H1 (cell line): Measurements from ENCODE around the gene RGPD3. TPM values are rescaled to one million over a fixed set of nuclear protein-coding genes. Genes with fewer than 3 reads are reported as not detected.
"Not testable (repeated sequence)": the region's sequence is repeated elsewhere in the genome, so short reads cannot be mapped to it uniquely, and the experiment has no call there.

Experiments used
- CTCF ChIA-PET: fragments of 300-600 bp; sonication (Branson Sonifier 250); formaldehyde crosslinking; loops from one replicate; lab custom pipeline; 2021; ENCODE audit not compliant: partially characterized antibody; lab: Charles Lee
- POLR2A ChIA-PET: fragments of 300-600 bp; sonication (Branson Sonifier 250); formaldehyde crosslinking; loops from one replicate; lab custom pipeline; 2021; ENCODE audit warnings: inconsistent platforms; ENCODE audit not compliant: partially characterized antibody; lab: Charles Lee
- DNase-seq, 2 experiments: peaks; one replicate each; pipeline versions ENCODE4 v3.0.0 to v3.0.0-alpha.2; 2010 to 2022; ENCODE audit warnings: low spot score in 2 of 2, low read depth in 1 of 2, mixed read lengths in 1 of 2
- FAIRE-seq: peaks from 2 replicates; lab custom pipeline; 2011; peaks lifted over from hg19 to GRCh38; lab: Jason Lieb, UNC
- H2AFZ ChIP-seq: 2 replicates; pipeline ENCODE4 v1.8.1; 2012; ENCODE audit warnings: low read length, inconsistent platforms
- H2AK5ac ChIP-seq: 2 replicates; pipeline ENCODE4 v1.6.1; 2013; ENCODE audit warnings: low read depth, low read length
- H2BK120ac ChIP-seq: replicated peaks from 2 replicates; pipeline ENCODE3; 2013; ENCODE audit warnings: low read depth, low read length, inconsistent platforms
- H2BK12ac ChIP-seq: 2 replicates; pipeline ENCODE4 v1.6.1; 2013; ENCODE audit warnings: low read depth, low read length
- H2BK15ac ChIP-seq: 2 replicates; pipeline ENCODE4 v1.6.1; 2013; ENCODE audit warnings: low read length
- H2BK20ac ChIP-seq: 2 replicates; pipeline ENCODE4 v1.6.1; 2013; ENCODE audit warnings: low read length
- H2BK5ac ChIP-seq: 2 replicates; pipeline ENCODE4 v1.6.1; 2013; ENCODE audit warnings: low read depth, low read length
- H3K14ac ChIP-seq: 2 replicates; pipeline ENCODE4 v1.6.1; 2013; ENCODE audit warnings: inconsistent platforms; ENCODE audit not compliant: insufficient read length
- H3K18ac ChIP-seq: 2 replicates; pipeline ENCODE4 v1.6.1; 2013; ENCODE audit warnings: low read length; ENCODE audit errors: extremely low read depth
- H3K23ac ChIP-seq: 2 replicates; pipeline ENCODE4 v1.6.1; 2013; ENCODE audit warnings: inconsistent platforms; ENCODE audit not compliant: insufficient read length
- H3K23me2 ChIP-seq: 2 replicates; pipeline ENCODE4 v1.6.1; 2013; ENCODE audit warnings: low read depth, low read length
- H3K27ac ChIP-seq: 2 replicates; pipeline ENCODE4 v1.6.1; 2011; ENCODE audit warnings: low read depth, low read length, inconsistent platforms
- H3K27me3 ChIP-seq, 4 experiments: replicated peaks in 1 of 4; 1 replicate in 1 of 4; 2 replicates in 3 of 4; pipeline versions ENCODE4 v1.6.1 to v1.8.1; 2011 to 2013; ENCODE audit warnings: low read length in 3 of 4, mild to moderate bottlenecking in 3 of 4, inconsistent platforms in 2 of 4, mixed read lengths in 2 of 4, moderate library complexity in 1 of 4; ENCODE audit not compliant: control insufficient read depth in 3 of 4, insufficient read depth in 3 of 4; ENCODE audit errors: extremely low read depth in 1 of 4
- H3K36me3 ChIP-seq, 4 experiments: 2 replicates each; pipeline versions ENCODE4 v1.6.1 to v1.8.1; 2011 to 2013; ENCODE audit warnings: mild to moderate bottlenecking in 4 of 4, low read length in 3 of 4, moderate library complexity in 2 of 4, control low read depth in 1 of 4, inconsistent platforms in 1 of 4; ENCODE audit not compliant: insufficient read depth in 4 of 4, control insufficient read depth in 2 of 4
- H3K4ac ChIP-seq: replicated peaks from 2 replicates; pipeline ENCODE3; 2013; ENCODE audit warnings: low read length, low read depth, mixed read lengths, inconsistent platforms; ENCODE audit not compliant: insufficient read length
- H3K4me1 ChIP-seq, 4 experiments: replicated peaks in 1 of 4; 1 replicate in 1 of 4; 2 replicates in 3 of 4; pipeline versions ENCODE4 v1.6.1 to v1.8.1; 2011 to 2013; ENCODE audit warnings: low read length in 3 of 4, inconsistent platforms in 2 of 4, mixed read lengths in 1 of 4; ENCODE audit not compliant: insufficient read depth in 4 of 4, control insufficient read depth in 3 of 4
- H3K4me2 ChIP-seq, 2 experiments: 2 replicates each; pipeline versions ENCODE4 v1.6.1 to v1.8.1; 2011 to 2013; ENCODE audit warnings: low read depth in 2 of 2, low read length in 2 of 2, control low read depth in 1 of 2, inconsistent platforms in 1 of 2, mild to moderate bottlenecking in 1 of 2; ENCODE audit not compliant: insufficient read depth in 1 of 2
- H3K4me3 ChIP-seq, 4 experiments: fragments of 200-600, 300-600 bp in 1 of 4; sonication (generic), shearing (Covaris generic), sonication (Bioruptor Twin) in 1 of 4; 2 replicates each; pipeline versions ENCODE4 v1.5.1 to v1.8.1; 2011 to 2016; ENCODE audit warnings: low read length in 4 of 4, low read depth in 3 of 4, control low read depth in 2 of 4, inconsistent platforms in 2 of 4, mild to moderate bottlenecking in 2 of 4, mixed read lengths in 1 of 4, moderate library complexity in 1 of 4; ENCODE audit not compliant: insufficient read depth in 2 of 4; ENCODE audit errors: extremely low read depth in 1 of 4
- H3K56ac ChIP-seq: replicated peaks from 2 replicates; pipeline ENCODE3; 2013; ENCODE audit warnings: low read depth, mild to moderate bottlenecking, mixed read lengths, low read length, inconsistent platforms; ENCODE audit not compliant: insufficient read length
- H3K79me1 ChIP-seq: 2 replicates; pipeline ENCODE4 v1.6.1; 2013; ENCODE audit warnings: low read depth, low read length, control low read depth
- H3K79me2 ChIP-seq, 2 experiments: 2 replicates each; pipeline versions ENCODE4 v1.6.1 to v1.8.1; 2012 to 2013; ENCODE audit warnings: low read length in 2 of 2, mild to moderate bottlenecking in 2 of 2, inconsistent platforms in 1 of 2; ENCODE audit not compliant: insufficient read depth in 2 of 2, control insufficient read depth in 1 of 2
- H3K9ac ChIP-seq, 4 experiments: replicated peaks in 1 of 4; 1 replicate in 1 of 4; 2 replicates in 3 of 4; pipeline versions ENCODE4 v1.6.1 to v1.8.1; 2011 to 2013; ENCODE audit warnings: low read depth in 3 of 4, low read length in 3 of 4, control low read depth in 2 of 4, mild to moderate bottlenecking in 2 of 4, moderate library complexity in 2 of 4, inconsistent platforms in 1 of 4; ENCODE audit errors: extremely low read depth in 1 of 4
- H3K9me3 ChIP-seq, 2 experiments: 2 replicates each; pipeline versions ENCODE4 v1.6.1 to v1.8.1; 2012 to 2013; ENCODE audit warnings: mild to moderate bottlenecking in 2 of 2, moderate library complexity in 2 of 2, control low read depth in 1 of 2, inconsistent platforms in 1 of 2, low read depth in 1 of 2, low read length in 1 of 2, mixed read lengths in 1 of 2; ENCODE audit not compliant: insufficient read depth in 2 of 2
- H4K20me1 ChIP-seq, 2 experiments: replicated peaks in 1 of 2; 2 replicates each; pipeline versions ENCODE3 to v1.8.1; 2011 to 2013; ENCODE audit warnings: inconsistent platforms in 2 of 2, low read length in 2 of 2, mild to moderate bottlenecking in 1 of 2; ENCODE audit not compliant: insufficient read depth in 2 of 2, control insufficient read depth in 1 of 2
- H4K5ac ChIP-seq: 2 replicates; pipeline ENCODE4 v1.6.1; 2013; ENCODE audit warnings: low read length, low read depth, mixed read lengths, inconsistent platforms; ENCODE audit not compliant: insufficient read length
- H4K8ac ChIP-seq: 2 replicates; pipeline ENCODE4 v1.8.0; 2013; ENCODE audit warnings: mild to moderate bottlenecking, moderate library complexity, low read length, inconsistent platforms; ENCODE audit not compliant: insufficient read depth; ENCODE audit errors: extremely low read depth
- H4K91ac ChIP-seq: replicated peaks from 2 replicates; pipeline ENCODE3; 2013; ENCODE audit warnings: low read length, mixed read lengths, inconsistent platforms; ENCODE audit not compliant: insufficient read length
- WGBS, 2 experiments: shearing (Covaris generic) in 1 of 2; methylation state at CpG; one replicate each; pipeline versions ENCODE4 v1.1.6 to v1.1.7; 2013 to 2015; ENCODE audit warnings: low lambda C conversion rate in 2 of 2, mixed read lengths in 2 of 2, inconsistent platforms in 1 of 2, low coverage in 1 of 2, missing lambda C conversion rate in 1 of 2; ENCODE audit not compliant: insufficient replicate concordance in 2 of 2, insufficient coverage in 1 of 2, insufficient read length in 1 of 2; ENCODE audit errors: extremely low coverage in 1 of 2, missing lambda C conversion rate in 1 of 2; 5-methylcytosine and 5-hydroxymethylcytosine counted together
- polyA plus RNA-seq, 7 experiments: library from polyadenylated mRNA; depleted of rRNA in 3 of 7; stranded (reverse) in 5 of 7; unstranded in 2 of 7; fragments of >200 nt in 5 of 7; fragments of 200-250 nt in 2 of 7; gene quantifications; 1 replicate in 5 of 7; 2 replicates in 1 of 7; 4 replicates in 1 of 7; pipeline versions ENCODE4 v1.2.1 to v1.2.3, GENCODE V29; 2011 to 2013; ENCODE audit warnings: missing spikeins in 2 of 7, mixed read lengths in 2 of 7
- total RNA-seq: library from RNA; stranded (reverse); fragmentation: NEBNext Ultra II Directional; extraction: Animal tissue kit (Norgen Biotek cat#: 25700); gene quantifications from 2 replicates; pipeline ENCODE4 v1.2.1, GENCODE V29; 2021

Gene RGPD3
- total and polyA plus RNA-seq, 2 of the 8 experiments (the other 6 are each of a cell fraction or from before 2014, with no cell fraction given), result 0.08 to 0.17 TPM

- not testable (repeated sequence) for H3K23ac ChIP-seq, H3K79me2 ChIP-seq
- H3K4me2 ChIP-seq, result peak within 1 kb of the TSS; percentile 41 to 67; a peak in 3 of 4 replicates
Observed at GRCh38 chr2:106486551-106487385, 18.6 kb upstream of the RGPD3 start, which contains the start of gene CD8B2. Gene CD8B2 (plus strand): TSS chr2:106487364. CDS start chr2:106487427, 63 bp downstream.

More at GRCh38 chr2:106486551-106487385, 18.6 kb upstream of the RGPD3 start, which contains the start of gene CD8B2:
- H2BK12ac ChIP-seq, H3K9me3 ChIP-seq, H3K27ac ChIP-seq, H2BK5ac ChIP-seq, H3K23me2 ChIP-seq, H3K36me3 ChIP-seq, H2AK5ac ChIP-seq, H2AFZ ChIP-seq, POLR2A ChIA-PET, H3K4ac ChIP-seq, H4K5ac ChIP-seq, H3K56ac ChIP-seq, H2BK15ac ChIP-seq, H3K18ac ChIP-seq, H3K4me1 ChIP-seq, H2BK120ac ChIP-seq, H3K14ac ChIP-seq, H4K8ac ChIP-seq, H3K9ac ChIP-seq, H3K79me1 ChIP-seq, H4K20me1 ChIP-seq, H4K91ac ChIP-seq, FAIRE-seq, H2BK20ac ChIP-seq: not testable (repeated sequence)
- 9% methylated on average over 13 of the region's 39 CpGs; no CpG with 5 or more reads in 1 of the 2 experiments for WGBS, 2 experiments
- CTCF ChIA-PET, result interaction anchor here (1.0 kb wide), 1 partner anchor 86 kb away, joined by 4 read pairs; no protein-coding TSS in a partner anchor
- Histone ChIP-seq H3K27me3 (peaks cover 2 to 16% (median 7%) of the 10 kb centered on the region in 4 experiments; a peak in 6 of 7 replicates), H3K4me3 (peak within 1 kb of the TSS in 3 of 4 experiments; percentile 7 to 53 (median 21); a peak in 5 of 8 replicates)
- peak in 1 of 2 experiments; percentile 61 for DNase-seq
